HepG2 (cell line): ENCODE measurements around the gene HSPA6.

Experiments
- CREM ChIP-seq, 2 experiments: sonication (generic) in 1 of 2; formaldehyde crosslinking in 1 of 2; IDR thresholded peaks; 2 replicates each; pipeline versions ENCODE4 v1.4.0 to v1.6.1; 2016 to 2020; ENCODE audit warnings: antibody characterized with exemption in 1 of 2, mild to moderate bottlenecking in 1 of 2, missing genetic modification reagents in 1 of 2
- CTCF ChIP-seq: sonication (generic); formaldehyde crosslinking; IDR thresholded peaks from 2 replicates; pipeline ENCODE4 v1.5.0; 2020; ENCODE audit warnings: mild to moderate bottlenecking, missing genetic modification reagents, moderate library complexity
- ETV5 ChIP-seq: IDR thresholded peaks from 2 replicates; pipeline ENCODE4 v1.6.1; 2018; ENCODE audit warnings: missing biosample characterization, missing genetic modification reagents, inconsistent platforms, borderline replicate concordance
- NFKB2 ChIP-seq: sonication (generic); formaldehyde crosslinking; IDR thresholded peaks from 2 replicates; pipeline ENCODE4 v1.4.0; 2020; ENCODE audit warnings: missing genetic modification reagents, borderline replicate concordance
- SP1 ChIP-seq, 2 experiments: fragments of 450-650 bp in 1 of 2; sonication (generic) in 1 of 2; formaldehyde crosslinking in 1 of 2; IDR thresholded peaks; 2 replicates each; pipeline versions ENCODE4 v1.4.0 to v1.6.1; 2016 to 2020; ENCODE audit warnings: missing genetic modification reagents in 1 of 2
- TIGD3 ChIP-seq: sonication (generic); formaldehyde crosslinking; IDR thresholded peaks from 2 replicates; pipeline ENCODE4 v1.5.1; 2020; ENCODE audit warnings: mild to moderate bottlenecking, missing genetic modification reagents, borderline replicate concordance
- ZBTB26 ChIP-seq: IDR thresholded peaks from 2 replicates; pipeline ENCODE4 v1.6.1; 2016; ENCODE audit warnings: missing compliant biosample characterization, missing genetic modification reagents, borderline replicate concordance
- ZNF12 ChIP-seq: sonication (generic); formaldehyde crosslinking; IDR thresholded peaks from 2 replicates; pipeline ENCODE4 v1.5.0; 2020; ENCODE audit warnings: missing genetic modification reagents
- ZNF232 ChIP-seq: sonication (generic); formaldehyde crosslinking; IDR thresholded peaks from 2 replicates; pipeline ENCODE4 v1.4.0; 2020; ENCODE audit warnings: missing genetic modification reagents, borderline replicate concordance
- ZNF24 ChIP-seq: fragments of 450-650 bp; IDR thresholded peaks from 2 replicates; pipeline ENCODE4 v1.6.1; 2017; ENCODE audit warnings: antibody characterized with exemption, mild to moderate bottlenecking

GRCh38 chr1:161478985-161479384 lies 45.4 kb upstream of the HSPA6 start:
- TF ChIP-seq NFKB2: no peak
- no peak for TF ChIP-seq ETV5 (CRISPR knock-in tag)
- no peak for TF ChIP-seq TIGD3 (CRISPR knock-in tag)
- no peak for TF ChIP-seq CTCF
- no peak for TF ChIP-seq ZNF232 (CRISPR knock-in tag)
- TF ChIP-seq SP1 (IDR thresholded peaks at IDR 0.05): no peak
- no peak for TF ChIP-seq SP1 (CRISPR knock-in tag; IDR thresholded peaks at IDR 0.05)
- no peak for TF ChIP-seq CREM (IDR thresholded peaks at IDR 0.05)
- TF ChIP-seq CREM (CRISPR knock-in tag; IDR thresholded peaks at IDR 0.05): no peak
- no peak for TF ChIP-seq ZNF12
- no peak for TF ChIP-seq ZBTB26 (CRISPR knock-in tag)
- TF ChIP-seq ZNF24: no peak
